Erythroblast (primary cell): ENCODE data around the gene DEFB110.

ENCODE experiments used
- GATA1 ChIP-seq: IDR thresholded peaks from 2 replicates; pipeline ENCODE4 v1.6.1; 2011; ENCODE audit warnings: low read depth, mild to moderate bottlenecking, control low read depth, low read length, moderate library complexity
- POLR2A ChIP-seq: IDR thresholded peaks from 2 replicates; pipeline ENCODE4 v1.6.1; 2011; ENCODE audit warnings: mild to moderate bottlenecking, low read length

DNA sequence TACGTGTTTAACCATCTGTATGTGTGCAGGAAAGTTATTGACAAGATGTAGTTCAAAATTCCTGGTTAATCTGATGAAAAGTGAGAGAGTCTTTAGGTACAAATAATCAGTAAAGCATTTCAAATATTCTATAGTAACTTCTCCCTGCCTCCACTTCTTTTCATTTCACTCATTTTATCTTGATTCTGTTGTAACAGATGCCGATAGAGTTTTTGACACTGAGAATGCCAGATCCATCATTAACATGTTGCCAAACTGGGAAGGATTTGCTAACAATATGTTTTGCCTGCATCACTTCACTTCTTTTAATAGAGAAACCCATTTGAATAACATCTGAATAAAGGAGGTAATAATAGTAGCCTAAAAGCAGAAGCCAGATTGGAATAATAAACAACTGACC is 48.3 kb upstream of the DEFB110 start:
- TF ChIP-seq POLR2A: no peak
- TF ChIP-seq GATA1: no peak
